Stimulated activated effector memory CD8-positive, alpha-beta T cell treated with anti-CD3 and anti-CD28 coated beads, Interleukin-12 subunit alpha, Interleukin-12 subunit beta, amount 100 ng/mL, for 72 hours (primary cell): ENCODE measurements around the gene MYO10.
A peak's percentile ranks its signal among the peaks of the same experiment; 100 is the strongest.
"Not testable (repeated sequence)": the region's sequence is repeated elsewhere in the genome, so short reads cannot be mapped to it uniquely, and the experiment has no call there.

Experiments
- ATAC-seq: fragments of 150-1000 bp; cut with Tn5 transposase; 2 replicates; pipeline ENCODE4 v1.10.0; 2021
- DNase-seq, 2 donors: peaks; one replicate each; pipeline ENCODE4 v3.0.0; 2021 to 2022; ENCODE audit warnings: low spot score in 2 of 2
- H3K27ac Mint-ChIP-seq: one replicate; pipeline ENCODE4 v1.8.0; 2022; ENCODE audit warnings: mild to moderate bottlenecking, mixed read lengths
- H3K36me3 Mint-ChIP-seq: one replicate; pipeline ENCODE4 v1.8.0; 2022; ENCODE audit warnings: mild to moderate bottlenecking, mixed read lengths
- H3K4me1 Mint-ChIP-seq: one replicate; pipeline ENCODE4 v1.8.0; 2022; ENCODE audit warnings: mixed read lengths
- H3K4me3 Mint-ChIP-seq: one replicate; pipeline ENCODE4 v1.8.0; 2022; ENCODE audit warnings: mild to moderate bottlenecking, mixed read lengths
- H3K9me3 Mint-ChIP-seq: one replicate; pipeline ENCODE4 v1.8.0; 2022; ENCODE audit warnings: mixed read lengths

The MYO10 gene

DNA sequence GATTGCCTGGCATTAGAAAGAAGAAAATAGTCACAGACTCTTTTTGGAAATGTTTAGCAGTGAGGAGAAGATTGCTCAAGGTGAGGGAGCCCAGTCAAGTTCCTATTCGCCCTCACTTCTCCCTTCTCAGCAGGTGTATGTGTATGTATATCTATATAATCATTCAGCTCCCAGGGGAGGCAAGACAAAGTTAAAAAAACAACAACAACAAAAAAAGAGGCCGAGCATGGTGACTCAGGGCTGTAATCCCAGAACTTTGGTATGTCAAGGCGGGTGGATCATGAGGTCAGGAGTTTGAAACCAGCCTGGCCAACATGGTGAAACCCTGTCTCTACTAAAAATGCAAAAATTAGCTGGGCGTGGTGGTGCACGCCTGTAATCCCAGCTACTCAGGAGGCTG, 197.7 kb downstream of the MYO10 start:
- not testable (repeated sequence) for H3K36me3 Mint-ChIP-seq, DNase-seq, ATAC-seq, H3K4me3 Mint-ChIP-seq, H3K9me3 Mint-ChIP-seq, H3K27ac Mint-ChIP-seq, H3K4me1 Mint-ChIP-seq

DNA sequence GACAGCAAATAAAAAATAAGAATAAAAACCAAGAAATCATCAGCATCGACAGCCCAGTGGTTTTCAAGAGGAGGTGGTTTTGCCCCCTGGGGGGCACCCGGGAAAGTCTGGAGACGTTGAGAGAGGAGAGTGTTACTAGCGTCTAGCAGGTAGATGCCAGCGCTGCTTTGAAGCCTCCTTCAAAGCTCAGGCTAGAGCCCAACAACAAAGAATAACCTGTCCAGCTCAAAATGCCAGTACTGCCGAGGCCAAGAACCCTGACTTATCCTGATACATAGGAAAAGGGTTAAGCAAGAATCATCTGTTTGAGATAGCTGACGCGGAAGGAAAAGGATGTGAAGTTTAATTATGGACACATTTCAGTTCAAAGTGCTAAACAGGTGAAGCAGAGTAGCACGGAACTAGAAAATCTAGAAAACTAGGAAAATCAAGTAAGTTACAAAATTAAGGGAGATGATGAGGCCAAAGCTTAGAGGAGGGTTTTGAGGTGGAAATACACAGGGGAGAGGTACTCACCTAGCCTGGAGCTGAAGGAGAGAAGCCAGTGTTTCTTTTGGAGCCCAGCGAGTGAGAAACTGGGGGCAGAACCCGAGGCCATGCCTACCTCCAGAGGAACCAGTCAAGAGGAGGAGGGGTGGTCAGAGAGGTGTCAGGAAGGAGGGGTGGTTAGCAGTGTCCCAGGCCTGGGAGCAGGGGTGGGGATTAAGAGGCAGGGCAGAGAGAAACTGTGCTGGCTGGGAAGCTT, 198.3 kb downstream of the MYO10 start:
- H3K4me1 Mint-ChIP-seq = no peaks in the 10 kb centered on the region
- no peaks in the 10 kb centered on the region for H3K9me3 Mint-ChIP-seq
- H3K27ac Mint-ChIP-seq = no peak overlapping the region
- no peak overlapping the region for H3K4me3 Mint-ChIP-seq
- no peak for DNase-seq
- no peak for ATAC-seq
- no peaks in the 10 kb centered on the region for H3K36me3 Mint-ChIP-seq

DNA sequence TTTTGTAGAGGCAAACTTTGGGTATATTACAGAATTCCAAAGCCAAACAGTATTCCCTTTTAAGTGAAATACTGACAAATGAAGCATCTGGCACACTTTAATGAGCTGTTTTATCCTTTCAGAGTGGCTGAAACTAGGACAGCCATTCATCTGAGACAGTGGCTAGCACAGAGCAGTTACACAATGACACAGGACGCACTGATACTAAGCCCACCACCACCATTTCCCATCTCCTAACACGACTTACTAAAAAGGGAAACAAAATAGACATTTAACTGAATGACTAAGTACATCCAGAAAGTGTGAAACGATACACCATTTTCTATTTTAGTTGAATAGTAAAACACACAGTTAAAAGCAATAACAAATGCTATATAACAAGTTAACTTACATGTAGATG, 198.9 kb downstream of the MYO10 start:
- DNase-seq (no peak), ATAC-seq (peak; percentile 39)
- H3K4me1 Mint-ChIP-seq = no peaks in the 10 kb centered on the region
- no peak overlapping the region for H3K4me3 Mint-ChIP-seq
- H3K36me3 Mint-ChIP-seq = no peaks in the 10 kb centered on the region
- no peaks in the 10 kb centered on the region for H3K9me3 Mint-ChIP-seq
- H3K27ac Mint-ChIP-seq = no peak overlapping the region

DNA sequence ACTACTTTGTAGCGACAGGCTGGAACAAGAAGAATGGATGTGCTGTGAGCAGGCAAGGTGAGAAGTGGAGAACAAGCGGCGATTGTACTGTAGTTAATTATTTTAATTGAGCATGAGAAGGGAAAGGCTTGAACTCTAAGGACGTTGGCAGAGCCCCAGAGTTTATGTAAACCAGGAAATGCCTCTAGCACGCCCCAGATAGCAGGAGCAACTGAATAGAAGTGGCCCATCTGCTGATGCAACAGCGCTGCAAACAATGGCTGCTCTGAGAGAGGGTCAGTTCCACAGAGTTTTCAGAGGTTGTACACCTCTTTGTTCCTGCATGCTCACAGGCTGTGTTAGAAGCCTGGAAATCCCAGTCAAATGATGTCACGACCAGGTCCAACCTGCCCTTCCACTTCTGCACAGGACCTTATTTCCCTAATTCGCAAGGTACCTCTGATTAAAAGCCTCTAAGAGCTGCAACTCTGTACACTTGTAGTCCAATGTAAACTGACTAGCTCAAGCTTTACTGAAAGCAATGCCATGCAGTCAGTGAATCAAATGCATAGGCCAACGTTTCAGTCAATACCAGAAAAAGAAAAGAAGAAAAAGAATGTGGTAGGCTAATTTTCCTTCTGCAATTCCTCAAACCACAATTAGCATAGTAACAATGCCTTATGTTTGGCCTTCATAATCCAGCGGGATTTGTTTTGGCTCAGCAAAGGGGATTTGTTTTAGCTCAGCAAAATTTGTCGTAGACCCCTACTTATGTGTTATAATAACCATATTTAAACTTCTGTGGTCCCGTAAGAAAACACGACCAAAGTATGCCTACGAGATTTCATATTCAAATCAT, 199.7 kb downstream of the MYO10 start:
- no peak for DNase-seq
- no peaks in the 10 kb centered on the region for H3K9me3 Mint-ChIP-seq
- no peak for ATAC-seq
- no peak overlapping the region for H3K27ac Mint-ChIP-seq
- H3K4me1 Mint-ChIP-seq = no peaks in the 10 kb centered on the region
- H3K36me3 Mint-ChIP-seq = no peaks in the 10 kb centered on the region
- no peak overlapping the region for H3K4me3 Mint-ChIP-seq

DNA sequence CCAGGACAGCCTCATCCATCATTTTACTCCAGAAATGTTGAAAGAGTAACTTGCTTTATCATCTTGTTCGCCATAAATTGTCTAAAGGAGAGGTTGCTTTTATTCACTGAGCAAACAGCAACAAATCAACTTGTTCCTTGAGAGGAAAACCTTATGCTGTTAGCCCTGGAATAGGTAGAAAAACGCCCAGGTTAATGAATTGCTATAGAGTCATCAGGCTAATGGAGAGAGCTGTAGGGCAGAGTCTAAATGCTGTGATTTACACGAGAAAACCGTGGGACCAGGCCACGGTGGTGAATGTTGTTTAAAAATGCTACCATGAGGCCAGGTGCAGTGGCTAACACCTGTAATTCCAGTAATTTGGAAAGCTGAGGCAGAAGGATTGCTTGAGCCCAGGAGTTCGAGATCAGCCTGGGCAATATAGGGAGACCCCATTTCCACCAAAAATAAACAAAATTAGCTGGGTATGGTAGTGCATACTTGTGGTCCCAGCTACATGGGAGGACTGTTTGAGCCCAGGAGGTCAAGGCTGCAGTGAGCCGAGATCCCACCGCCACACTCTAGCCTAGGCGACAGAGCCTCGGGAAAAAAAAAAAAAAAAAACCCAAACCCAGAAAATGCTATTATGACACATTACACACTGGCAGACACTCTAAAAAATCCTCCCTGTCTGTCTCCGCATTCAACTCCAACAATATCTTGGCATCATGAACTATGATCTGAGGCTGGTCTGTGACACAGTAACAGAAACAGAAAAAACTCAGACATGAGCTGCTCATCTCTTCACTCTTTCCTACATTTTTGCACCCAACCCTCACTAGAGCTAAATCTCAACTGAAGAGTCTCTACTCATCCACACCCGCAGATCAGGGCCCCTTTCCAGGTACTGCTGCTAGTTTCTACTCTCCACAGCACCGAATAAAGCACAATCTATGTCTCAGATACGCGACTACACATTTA, 200.7 kb downstream of the MYO10 start:
- Mint-ChIP-seq H3K9me3 (peaks cover 2% of the 10 kb centered on the region), H3K4me3 (no peak overlapping the region), H3K27ac (no peak overlapping the region), H3K4me1 (no peaks in the 10 kb centered on the region), H3K36me3 (no peaks in the 10 kb centered on the region)
- DNase-seq = no peak
- ATAC-seq = no peak

DNA sequence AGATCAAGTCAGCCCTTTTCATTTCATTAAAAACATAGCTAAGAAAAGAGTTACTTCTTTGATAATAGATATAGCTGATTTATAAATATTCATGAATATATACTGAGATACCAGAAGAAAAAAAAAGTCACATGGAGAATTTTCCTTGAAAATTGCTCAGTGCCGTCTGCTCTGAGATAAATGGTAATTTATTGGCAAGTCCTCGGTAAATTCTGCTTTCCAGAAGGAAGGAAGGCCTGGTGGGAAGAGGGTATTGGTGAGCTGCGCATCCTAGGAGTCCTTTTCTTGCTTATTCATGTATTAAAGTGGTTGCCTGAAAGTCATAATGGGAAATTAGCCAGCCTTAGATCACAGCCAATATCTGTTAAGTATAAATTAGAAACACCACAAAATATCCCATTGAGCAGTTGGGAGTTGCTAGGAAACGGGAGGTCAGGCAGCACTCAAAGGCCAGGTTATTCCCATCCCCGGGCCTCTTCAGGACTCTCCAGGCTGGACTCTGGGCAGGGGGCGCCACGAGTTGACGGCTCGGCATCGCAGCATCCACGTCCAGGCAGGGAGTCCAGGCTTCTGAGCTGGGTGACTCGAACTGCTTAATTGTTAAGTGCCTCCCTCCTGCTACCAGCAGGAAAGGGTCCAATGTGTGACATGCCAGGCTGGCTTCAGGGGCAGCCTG, 202.6 kb downstream of the MYO10 start:
- Mint-ChIP-seq H3K36me3 (no peaks in the 10 kb centered on the region), H3K4me3 (no peak overlapping the region), H3K9me3 (peaks cover 5% of the 10 kb centered on the region), H3K27ac (no peak overlapping the region), H3K4me1 (no peaks in the 10 kb centered on the region)
- ATAC-seq (no peak), DNase-seq (no peak)

DNA sequence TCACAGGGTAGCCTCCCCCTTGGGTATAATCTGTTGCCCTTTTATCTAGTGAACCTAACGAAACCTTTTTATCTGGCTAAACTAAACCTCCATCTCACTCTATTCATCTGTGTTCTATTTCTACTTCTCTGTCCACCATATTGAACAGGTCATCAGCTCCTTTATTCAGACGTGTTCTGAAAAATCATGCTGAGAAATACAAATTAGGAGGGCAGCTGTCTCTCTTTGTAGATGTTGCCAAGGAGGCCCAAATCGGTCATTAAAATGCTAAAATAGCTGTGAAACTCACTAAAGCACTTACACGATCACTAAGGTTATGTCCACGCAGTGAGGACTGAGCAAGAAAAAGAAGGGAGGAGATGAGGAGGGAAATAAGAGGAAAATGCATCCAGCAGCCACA, 203.7 kb downstream of the MYO10 start:
- Mint-ChIP-seq H3K36me3 (no peaks in the 10 kb centered on the region), H3K4me3 (no peak overlapping the region), H3K4me1 (no peaks in the 10 kb centered on the region), H3K9me3 (peaks cover 8% of the 10 kb centered on the region), H3K27ac (no peak overlapping the region)
- DNase-seq (no peak), ATAC-seq (no peak)

DNA sequence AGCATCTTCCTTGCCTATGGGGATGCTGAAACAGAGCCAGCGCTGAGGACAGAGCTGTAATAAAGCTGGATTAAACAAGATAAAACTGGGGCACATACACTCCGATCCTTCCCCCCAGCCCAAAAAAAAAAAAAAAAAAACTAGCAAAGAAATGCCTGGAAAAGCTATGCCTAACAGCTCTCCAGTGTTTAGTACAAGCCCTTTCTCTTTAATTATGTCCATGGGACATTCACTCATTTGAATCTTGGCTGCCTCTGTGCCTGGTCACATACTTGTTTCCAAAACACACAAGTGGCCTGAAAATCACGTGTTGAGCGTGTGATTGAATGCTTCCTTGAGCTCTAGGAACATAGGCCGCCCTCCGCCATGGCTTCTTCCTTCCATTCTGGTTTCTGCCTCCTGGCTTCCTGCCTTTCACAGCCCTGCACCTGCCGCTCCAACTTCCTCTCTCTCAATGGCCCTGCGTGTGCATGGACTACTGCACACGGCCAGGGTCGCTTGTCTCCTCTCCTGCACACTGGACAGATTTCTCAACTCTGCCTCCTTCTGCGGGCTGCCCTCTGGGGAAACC, 208.2 kb downstream of the MYO10 start:
- no peak for ATAC-seq
- H3K4me3 Mint-ChIP-seq = no peak overlapping the region

DNA sequence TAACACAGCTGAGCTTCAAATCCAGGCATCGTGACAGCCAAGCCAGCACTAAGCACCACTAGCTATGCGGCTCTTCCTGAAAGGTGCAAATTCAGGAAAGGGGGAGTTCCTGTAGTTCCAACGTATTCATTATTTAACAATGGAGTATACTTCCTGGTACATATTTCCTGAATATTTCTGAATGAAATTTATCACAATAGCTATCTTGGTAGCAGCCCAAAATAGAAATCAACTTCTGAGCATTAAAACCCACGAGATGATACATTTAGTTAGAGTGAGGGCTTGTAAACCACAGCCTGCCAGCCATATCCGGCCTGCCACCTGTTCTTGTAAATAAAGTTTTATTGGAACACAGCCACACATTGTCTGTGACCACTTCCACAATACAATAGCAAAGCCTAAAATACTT, 209.5 kb downstream of the MYO10 start:
- no peaks in the 10 kb centered on the region for H3K4me1 Mint-ChIP-seq
- peaks cover 17% of the 10 kb centered on the region for H3K9me3 Mint-ChIP-seq
- peak; percentile 58 for ATAC-seq
- H3K4me3 Mint-ChIP-seq = no peak overlapping the region
- DNase-seq = no peak
- H3K27ac Mint-ChIP-seq = no peak overlapping the region
- no peaks in the 10 kb centered on the region for H3K36me3 Mint-ChIP-seq

More for the DNA sequence above, 208.2 kb downstream of the MYO10 start:
- DNase-seq = no peak
- Mint-ChIP-seq H3K36me3 (no peaks in the 10 kb centered on the region), H3K27ac (no peak overlapping the region), H3K4me1 (no peaks in the 10 kb centered on the region), H3K9me3 (peaks cover 15% of the 10 kb centered on the region)

DNA sequence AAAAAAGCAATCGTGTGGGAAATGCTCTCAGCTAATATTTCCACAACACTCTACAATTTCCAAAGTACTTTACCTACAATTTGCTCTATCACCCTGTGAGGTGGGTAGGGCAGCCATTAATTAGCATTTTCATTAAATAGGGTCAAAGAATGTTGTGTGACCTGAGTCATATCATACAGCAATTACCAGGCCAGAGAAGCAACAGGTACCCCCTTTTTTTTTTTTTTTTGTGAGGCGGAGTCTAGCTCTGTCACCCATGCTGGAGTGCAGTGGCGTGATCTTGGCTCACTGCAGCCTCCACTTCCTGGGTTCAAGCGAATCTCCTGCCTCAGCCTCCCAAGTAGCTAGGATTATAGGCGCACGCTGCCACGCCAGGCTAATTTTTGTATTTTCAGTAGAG, 210.5 kb downstream of the MYO10 start:
- Mint-ChIP-seq H3K36me3 (no peaks in the 10 kb centered on the region), H3K9me3 (peaks cover 15% of the 10 kb centered on the region), H3K27ac (no peak overlapping the region), H3K4me3 (no peak overlapping the region), H3K4me1 (no peaks in the 10 kb centered on the region)
- DNase-seq (no peak), ATAC-seq (no peak)

DNA sequence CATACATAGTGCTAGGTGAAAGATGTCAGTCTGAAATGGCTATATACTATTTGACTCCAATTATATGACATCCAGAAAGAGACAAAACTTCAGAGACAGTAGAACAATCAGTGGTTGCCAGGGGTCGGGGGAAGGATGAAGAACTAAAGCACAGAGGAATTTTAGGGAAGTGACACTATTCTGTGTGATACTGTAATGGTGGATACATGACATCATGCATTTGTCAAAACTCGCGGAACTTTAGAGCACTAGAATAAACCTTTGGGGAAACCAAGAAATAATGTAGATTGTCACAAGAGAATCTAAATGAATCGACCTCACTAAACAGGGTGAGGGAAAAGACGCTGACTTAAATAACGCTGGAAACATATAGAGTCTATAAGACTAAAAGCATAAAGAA, 212.3 kb downstream of the MYO10 start:
- ATAC-seq = no peak
- Mint-ChIP-seq H3K4me3 (no peak overlapping the region), H3K9me3 (peaks cover 12% of the 10 kb centered on the region), H3K27ac (no peak overlapping the region), H3K4me1 (no peaks in the 10 kb centered on the region), H3K36me3 (no peaks in the 10 kb centered on the region)
- DNase-seq = no peak

DNA sequence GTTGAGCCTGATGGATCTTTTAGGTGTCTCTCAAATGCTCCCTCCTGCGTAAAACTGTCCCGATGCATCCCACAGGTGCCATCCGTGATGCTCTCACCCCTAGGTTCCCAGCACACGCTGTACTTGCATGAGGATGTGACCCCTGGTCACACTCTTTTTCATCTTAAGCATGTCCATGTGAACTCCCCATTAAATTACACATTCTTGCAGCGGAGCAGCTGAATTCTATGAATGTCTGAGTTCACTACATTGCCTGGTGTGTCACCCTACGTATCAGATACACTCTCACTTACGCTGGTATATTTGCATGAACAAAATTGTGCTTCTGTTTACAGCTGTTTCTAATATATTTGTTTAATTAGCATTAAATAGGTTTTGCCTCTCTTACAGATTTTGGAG, 214.0 kb downstream of the MYO10 start:
- ATAC-seq = no peak
- Mint-ChIP-seq H3K4me1 (no peaks in the 10 kb centered on the region), H3K4me3 (no peak overlapping the region), H3K27ac (no peak overlapping the region), H3K36me3 (no peaks in the 10 kb centered on the region), H3K9me3 (peaks cover 9% of the 10 kb centered on the region)
- DNase-seq = no peak

DNA sequence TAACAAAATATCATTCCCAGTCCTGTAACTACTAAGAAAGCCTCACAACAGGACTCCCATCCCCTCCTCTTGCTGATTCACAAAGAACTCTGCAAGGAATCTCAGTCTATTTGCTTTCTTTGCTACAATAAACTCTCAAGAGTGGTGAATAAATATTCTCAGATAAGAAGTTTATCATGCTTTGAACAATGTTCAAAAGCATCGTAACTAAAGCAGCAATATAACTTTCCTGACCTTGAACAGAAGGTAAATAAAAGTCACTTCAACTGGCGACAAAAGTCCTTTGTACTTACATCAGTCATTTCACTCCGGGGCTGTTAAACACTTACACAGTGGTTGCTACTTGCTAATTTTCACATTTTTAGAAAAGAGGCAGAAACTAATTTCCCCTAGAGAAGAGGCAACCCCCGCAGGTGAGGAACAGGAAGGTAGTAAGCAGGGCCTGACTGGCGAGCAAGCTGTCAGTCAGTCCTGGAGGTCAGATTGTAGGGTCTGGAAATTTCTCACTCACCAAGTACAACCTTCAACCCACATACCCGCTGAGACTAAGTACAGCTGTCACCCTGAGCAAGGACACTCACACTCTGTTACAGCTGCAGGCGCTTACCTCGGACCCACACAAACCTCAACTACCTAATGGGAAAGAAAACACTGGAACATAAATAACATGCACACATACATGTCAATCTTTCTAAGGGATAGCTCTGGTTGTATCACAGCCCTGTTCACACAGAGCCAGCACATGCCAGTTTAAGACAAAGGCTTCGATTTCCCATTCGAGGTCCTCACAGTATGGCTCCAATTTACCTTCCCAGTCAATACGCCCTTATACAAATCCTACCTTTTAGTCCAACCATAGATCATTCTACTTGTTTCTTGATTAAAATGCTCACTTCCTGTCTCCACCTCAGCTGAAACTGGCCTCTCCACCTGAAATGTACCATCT, 214.7 kb downstream of the MYO10 start:
- Mint-ChIP-seq H3K4me3 (no peak overlapping the region), H3K36me3 (no peaks in the 10 kb centered on the region), H3K27ac (no peak overlapping the region), H3K4me1 (no peaks in the 10 kb centered on the region), H3K9me3 (peaks cover 9% of the 10 kb centered on the region)
- no peak for ATAC-seq
- no peak for DNase-seq

DNA sequence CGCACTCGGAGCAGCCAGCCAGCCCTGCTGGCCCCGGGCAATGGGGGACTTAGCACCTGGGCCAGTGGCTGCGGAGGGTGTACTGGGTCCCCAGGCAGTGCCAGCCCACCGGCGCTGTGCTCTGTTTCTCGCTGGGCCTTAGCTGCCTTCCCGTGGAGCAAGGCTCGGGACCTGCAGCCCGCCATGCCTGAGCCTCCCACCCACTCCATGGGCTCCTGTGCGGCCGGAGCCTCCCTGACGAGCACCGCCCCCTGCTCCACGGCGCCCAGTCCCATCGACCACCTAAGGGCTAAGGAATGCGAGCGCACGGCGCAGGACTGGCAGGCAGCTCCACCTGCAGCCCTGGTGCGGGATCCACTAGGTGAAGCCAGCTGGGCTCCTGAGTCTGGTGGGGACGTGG, 218.1 kb downstream of the MYO10 start:
- not testable (repeated sequence) for H3K4me1 Mint-ChIP-seq, H3K27ac Mint-ChIP-seq, DNase-seq, H3K36me3 Mint-ChIP-seq, H3K9me3 Mint-ChIP-seq, ATAC-seq, H3K4me3 Mint-ChIP-seq
